ENCODE measurements around the gene ASAP3.

Gene ASAP3

DNA sequence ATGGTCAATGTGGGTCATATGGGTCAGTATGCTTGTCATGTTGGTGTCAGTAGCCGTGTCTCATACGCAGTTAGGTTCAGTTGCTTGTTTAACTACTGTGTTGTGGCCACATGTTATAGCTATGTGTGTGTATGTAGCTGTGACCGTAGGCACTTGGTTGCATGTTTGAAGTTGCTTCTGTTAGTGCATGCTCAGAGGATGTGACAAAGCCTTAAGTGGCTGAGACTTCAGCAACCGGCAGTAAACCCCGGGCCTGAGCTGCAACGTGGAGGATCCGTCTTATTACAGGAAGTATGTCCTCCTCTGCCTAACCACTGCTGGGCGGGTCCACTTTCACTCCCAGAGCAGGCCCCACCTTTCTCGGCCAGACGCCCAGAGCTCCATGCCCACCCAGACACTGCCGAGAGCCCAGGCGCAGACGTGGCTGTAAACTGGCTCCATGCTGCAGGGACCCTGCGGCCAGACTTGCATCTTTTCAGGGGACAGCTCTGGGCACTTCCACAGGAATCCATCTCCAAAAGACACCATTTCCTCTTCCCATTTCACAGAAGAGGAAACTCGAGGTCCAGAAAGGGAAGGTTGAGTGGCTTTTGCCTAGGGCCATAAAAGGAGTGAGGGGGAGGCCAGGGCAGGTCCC, 61.6 kb downstream of the ASAP3 start:
- FAIRE-seq: no peak

DNA sequence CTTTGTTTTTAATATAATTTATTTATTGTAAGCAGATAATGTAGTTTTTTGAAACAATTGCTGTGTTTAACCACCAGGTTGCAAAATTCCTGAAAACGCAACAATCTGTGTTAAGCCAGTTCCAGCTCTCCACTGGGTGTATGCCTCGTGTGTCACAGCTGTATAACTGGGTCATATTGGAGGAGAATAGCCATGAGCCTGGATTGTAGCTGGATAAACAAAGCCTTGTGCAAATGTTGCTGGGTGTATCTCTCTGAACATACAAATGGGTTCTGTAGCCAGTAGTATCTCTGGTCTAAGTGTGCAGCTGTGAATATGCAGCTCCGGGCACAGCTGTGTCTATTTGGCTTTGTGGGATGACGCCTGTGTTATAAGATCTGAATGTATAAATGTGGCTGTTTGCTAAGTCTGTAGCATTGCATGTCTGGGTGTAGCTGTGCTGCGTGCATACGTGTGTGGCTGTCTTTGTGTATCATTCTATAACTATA, 62.2 kb downstream of the ASAP3 start:
- no peak for FAIRE-seq

DNA sequence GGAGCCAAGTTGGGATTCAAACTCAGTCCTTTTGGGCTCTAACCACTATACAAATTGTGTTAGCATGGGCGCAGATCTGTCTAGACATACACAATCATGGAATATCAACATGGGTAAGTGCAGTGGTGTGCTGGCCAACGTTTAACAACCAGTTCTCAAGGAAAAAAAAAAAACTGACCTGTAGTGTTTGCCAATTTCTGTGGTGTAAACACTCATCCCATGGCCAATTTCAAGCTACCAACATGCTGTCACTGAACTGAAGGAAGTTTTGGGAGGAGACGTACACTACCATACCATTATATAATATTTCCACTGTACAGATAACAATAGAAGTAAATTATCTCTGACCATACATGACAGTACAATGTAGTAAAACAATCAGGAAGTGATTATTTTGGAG, 62.6 kb downstream of the ASAP3 start:
- FAIRE-seq: no peak

DNA sequence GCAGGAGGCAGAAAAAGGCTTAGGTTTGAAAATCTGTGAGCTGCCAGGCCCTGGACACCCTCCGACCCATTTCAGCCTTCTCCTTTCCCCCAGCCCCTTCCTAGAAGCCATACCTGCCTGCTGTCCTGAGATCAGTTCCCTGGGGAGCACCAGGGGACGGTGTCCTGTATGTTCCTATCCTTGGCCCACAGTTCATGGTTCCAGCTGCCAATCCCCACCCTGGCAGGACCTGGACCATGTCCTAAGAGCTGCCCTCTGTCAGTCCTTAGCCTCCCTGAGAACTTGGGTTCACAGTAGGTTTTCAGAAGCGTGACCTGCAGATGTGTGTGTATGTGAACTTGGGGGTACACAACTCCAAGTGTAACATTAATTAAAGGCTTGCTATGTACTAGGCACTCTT, 63.2 kb downstream of the ASAP3 start:
- FAIRE-seq: no peak

DNA sequence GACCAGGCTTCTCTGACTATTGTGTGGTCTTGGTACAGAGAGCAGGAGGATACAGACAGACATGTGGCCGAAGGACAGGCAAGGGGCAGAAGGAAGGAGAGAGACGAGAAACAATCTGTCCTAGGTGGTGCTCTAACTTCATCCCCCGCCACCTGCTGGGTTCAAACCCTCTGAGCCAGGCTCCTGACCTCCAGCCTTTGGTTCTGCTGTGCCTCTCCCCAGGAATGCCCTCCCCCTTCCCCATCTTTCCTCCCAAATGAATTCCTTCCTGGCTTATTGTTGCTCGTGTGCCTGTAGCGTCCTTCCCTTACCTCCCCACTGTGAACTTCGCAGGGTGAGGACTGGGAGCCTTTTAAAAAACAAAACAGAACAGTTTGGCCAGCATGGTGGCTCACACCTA, 64.8 kb downstream of the ASAP3 start:
- FAIRE-seq: no peak

DNA sequence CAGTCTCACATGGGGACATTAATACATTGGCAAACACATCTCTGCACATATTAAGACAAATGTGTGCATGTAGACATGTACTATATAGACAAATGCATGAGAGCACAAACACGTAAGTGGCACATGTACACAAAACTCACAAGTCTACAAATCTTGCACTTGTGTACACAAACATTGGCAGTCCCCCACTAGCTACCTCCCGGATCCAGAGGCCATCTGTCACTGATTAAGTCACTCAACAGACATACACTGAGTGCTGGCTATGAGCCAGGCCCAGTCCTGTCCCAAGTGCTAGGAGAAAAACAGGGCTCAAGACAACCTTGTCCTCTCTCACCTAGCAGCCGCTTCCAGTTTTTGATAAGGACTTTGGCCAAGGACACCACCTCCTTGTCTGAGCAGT, 66.4 kb downstream of the ASAP3 start:
- no peak for FAIRE-seq

DNA sequence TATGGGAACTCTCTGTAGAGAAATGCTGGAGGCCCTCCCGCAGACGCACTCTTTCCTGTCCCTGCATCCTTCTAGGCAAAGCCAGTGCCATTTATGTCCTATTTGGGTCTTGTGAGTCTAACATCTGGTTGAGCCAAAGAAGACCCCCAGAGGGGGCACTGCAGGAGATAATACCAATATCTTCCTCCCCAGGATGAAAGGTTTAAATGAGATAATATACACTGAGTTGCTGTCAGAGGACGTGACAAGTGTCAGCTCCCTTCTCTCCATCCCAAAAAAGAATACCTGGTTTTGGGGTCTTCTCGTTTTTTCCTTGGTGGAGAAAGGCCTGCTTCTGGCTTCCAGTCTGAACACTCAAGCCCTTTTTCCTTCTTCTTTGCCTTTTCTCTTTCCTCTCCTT, 67.0 kb downstream of the ASAP3 start:
- FAIRE-seq: no peak

DNA sequence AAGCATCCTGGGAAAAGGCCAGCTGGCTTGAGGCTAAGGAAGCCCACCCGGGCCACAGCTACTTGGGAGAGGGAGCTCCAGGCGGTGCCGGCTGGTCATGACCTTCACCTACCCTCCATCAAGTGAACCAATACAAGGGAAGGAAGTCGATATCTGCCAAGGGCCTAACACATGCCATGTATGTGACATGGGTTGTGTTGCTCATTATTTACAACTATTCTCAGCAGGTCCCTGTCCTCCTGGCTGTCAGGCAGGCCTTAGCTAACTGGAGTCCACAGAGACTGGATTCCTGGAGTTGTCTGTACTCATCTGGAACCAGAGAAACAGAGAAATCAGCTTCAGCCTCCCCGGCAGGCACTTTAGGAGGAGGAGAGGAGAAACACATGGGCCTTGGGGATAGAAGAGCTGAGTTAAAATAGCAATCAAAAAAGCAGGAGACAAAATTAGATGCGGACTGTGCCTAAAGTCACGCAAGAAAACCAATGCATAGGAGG, 75.1 kb downstream of the ASAP3 start:
- FAIRE-seq: no peak

DNA sequence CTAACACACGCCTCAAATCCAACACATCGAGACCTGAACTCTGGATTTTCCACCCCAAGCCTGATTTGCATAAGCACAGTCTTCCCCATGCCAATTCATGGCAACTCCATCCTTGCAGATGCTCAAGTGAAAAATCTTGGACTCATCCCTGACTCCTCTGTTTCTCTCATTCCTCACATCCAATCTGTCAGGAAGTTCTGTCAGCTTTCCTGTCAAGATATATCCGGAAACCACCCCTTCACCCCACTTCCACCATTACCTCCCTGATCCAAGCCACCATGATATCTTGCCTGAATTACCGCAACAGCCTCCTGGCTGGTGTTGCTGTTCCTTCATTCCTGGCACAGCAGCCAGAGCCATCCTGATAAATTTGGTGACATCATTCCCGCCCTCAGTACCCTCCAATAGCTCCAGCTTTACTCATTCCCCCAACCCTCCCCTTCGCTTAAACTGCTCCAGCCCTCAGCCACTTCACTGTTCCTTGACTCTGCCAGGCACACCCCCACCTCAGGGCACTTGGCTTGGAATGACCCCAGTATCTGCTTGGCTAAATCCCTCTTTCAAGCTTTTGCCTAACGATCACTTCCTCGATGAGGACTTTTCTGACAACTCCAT, 76.9 kb downstream of the ASAP3 start:
- FAIRE-seq: no peak

DNA sequence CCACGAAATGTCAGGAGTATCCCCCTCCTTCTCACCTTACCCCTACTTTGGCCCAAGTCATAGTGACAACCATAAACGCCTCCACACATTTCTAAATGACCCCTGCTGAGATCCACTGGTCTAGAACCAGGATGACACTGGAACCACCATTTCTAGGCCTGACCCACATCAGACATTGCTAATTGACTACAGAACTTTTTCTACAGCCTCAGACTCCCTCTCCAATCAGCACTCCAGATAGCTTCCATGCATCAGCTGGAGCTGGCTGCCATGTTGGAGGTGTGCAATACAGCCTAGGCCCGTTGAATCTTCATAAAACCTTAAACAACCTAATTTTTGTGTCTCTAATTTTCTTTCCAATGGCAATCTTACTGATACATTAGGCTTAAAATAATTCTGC, 78.0 kb downstream of the ASAP3 start:
- no peak for FAIRE-seq

DNA sequence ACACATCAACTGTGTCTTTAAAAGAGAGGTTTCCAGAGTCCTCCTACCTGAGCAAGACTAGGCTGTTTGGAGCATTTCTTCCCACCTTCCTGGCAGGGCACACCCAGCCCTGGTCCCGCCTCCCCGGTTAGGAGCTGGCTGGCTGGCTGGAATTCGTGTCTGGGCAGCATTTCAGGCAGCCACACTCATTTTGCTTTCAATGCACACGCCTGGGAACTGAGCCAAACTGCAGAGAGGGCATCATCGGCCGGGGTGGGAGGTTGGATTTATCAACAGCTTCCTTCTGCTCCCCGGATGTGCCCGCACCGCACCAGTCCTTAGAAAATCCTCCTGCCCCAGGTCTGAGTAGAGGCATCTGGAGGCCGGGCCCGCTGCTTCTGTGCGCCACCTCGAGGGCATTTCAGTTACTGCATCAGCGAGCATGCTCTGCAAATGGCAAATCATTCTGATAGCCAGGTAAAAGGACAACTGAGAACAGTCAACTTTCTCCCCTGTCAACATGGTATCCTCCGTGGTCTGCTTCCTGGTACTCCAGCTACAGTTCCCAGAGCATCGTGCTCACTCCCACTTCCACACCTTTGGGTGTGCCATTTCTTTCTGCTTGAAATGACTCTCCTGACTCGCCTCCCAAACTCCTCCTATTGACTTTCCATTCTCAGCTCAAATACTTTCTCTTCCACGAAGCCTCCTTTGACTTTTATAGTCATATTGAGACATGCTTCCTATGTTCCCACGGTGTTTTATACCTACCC, 80.1 kb downstream of the ASAP3 start:
- FAIRE-seq: no peak

DNA sequence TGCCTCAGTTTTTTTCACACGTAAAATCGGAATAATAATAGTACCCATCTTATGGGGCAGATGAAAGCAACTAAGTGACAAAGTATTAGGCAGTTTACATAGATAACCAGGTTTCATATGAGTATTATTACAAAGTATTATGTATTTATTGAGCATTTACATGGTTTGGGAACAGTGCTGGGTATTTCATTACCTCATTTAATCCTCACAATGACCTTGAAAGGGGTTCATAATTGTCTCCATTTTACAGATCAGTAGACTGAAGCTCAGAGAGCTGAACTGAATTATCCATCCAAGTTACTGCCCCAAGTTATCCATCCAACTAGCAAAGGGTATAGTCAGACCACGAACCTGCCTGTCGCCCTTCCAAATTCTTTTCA, 80.6 kb downstream of the ASAP3 start:
- FAIRE-seq: no peak

DNA sequence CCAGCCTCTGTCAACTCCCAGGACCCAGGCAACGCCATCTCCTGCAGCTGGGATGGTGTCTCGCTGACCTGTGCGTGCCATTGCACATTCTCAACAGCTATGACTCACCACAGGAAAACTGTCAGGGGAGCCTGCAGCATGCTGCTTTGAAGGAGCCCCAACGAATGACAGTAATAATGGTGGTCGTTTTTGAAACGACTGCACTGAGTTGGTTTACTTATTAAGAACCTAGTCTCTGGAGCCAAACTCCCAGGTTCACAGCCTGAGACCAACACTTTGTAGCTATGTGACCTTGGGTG, 81.0 kb downstream of the ASAP3 start:
- FAIRE-seq: no peak

DNA sequence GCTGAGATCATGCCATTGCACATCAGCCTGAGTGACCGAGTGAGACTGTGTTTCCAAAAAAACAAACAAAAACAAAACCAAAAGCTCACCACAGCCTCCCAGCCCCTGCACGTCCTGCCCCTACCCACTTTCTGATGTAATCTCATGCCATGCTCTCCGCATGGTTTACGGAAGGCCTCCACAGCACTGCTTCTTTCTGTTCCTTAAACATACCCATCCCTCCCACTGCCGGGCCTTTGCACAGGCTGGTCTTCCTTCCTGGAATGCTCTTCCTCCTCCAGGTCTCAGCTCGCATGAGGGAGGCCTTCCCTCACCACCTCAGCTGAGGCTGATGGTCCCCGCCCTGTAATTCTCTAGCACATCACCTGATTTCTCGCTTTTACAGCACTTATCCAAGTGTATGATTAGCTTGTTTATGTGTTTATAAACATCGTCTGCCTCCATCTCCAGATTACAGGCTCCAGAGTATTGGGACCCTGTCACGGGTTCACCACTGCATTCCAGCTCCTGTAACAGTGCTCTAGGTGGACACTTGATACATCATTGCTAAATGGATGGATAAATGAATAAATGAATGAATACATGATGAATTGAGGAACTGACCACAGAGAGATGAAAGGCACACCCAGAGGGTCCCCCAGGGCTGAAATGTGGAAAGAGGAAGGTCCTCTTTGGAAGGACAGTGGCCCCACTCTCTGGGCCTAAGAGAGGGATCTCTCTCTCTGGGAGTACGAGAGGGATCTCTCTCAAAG, 81.5 kb downstream of the ASAP3 start:
- FAIRE-seq: no peak

DNA sequence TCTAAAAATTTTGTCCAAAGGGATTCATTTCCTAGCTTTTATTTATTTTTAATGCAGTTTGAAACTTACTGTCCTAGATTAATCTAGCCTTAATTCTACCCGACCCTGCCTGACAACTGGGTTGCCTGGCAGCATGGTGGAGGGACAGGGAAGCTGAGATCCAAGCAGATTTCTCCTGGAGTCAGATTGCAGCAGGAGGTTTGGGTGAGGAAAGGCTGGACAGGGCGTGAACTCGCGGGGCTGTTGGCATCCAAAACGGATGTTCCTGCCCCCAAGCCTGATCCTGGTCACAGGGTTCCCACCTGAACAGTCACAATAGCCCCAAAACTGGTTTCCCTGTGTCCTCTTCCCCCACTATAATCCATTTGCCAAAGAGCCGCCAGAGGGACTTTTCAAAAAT, 82.7 kb downstream of the ASAP3 start:
- no peak for FAIRE-seq

DNA sequence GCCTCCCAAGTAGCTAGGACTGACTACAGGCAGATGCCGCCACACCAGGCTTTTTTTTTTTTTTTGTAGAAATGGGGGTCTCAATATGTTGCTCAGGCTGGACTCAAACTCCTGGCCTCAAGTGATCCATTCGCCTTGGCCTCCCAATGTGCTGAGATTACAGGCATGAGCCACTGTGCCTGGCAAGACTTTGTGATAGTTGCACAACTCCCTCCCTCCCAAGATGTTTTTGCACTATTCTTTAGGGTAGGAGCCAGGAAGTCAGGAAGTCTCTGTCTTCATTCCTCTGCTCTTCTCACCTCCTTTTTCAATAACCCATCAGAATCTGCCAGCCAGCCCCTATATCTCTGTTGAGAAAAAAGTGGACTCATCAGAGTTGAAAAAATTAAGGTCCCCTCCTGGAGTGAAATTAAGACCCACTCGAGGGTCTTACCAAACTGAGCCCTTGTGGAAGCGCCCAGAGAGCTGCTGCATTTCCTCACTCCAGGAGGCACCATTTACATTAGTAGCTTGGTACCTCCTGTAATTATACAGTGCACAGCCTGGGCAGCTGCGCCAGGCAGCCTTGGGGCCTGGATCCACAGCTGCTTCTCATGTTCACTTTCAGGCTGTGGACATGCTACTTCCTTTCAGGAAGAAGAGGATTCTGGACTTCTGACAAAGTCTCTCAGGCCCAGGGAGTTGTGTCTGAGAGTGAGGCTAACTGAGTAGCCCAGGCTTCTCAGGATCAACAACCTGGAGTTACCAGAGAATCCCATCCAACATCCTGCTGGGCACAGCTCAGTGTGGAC, 83.5 kb downstream of the ASAP3 start:
- FAIRE-seq: no peak

DNA sequence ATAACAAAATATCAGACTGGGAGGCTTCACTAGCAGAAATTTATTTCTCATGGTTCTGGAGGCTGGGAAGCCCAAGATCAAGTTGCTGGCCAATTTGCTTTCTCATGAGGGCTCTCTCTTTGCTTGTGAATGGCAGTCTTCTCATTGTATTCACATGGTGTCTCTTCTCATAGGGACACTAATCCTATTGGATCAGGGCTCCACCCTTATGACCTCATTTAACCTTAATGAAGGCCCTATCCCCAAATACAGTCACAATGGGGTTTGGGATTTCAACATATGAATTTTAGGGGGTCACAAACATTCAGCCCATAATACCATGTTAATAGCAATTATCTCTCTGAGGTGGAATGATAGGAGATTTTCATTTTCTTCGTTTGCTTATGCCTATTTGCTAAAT, 84.8 kb downstream of the ASAP3 start:
- no peak for FAIRE-seq

DNA sequence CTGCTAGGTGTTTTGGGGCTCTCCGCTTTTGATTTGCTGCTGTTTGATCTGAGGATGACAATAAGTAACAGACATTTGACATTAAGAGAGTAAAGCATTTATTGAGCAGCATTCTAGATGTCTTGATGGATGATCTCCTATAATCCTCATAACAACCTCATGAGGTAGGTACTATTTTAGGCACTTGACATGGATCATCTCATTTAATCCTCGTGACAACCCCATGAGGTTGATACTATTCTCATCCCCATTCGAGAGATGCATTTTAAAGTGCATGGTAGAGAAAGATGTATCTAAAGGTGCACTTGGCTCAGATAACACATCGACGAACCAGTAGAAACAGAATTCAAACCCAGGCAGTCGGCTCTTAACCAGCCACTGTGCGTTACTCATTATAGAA, 86.1 kb downstream of the ASAP3 start:
- no peak for FAIRE-seq

DNA sequence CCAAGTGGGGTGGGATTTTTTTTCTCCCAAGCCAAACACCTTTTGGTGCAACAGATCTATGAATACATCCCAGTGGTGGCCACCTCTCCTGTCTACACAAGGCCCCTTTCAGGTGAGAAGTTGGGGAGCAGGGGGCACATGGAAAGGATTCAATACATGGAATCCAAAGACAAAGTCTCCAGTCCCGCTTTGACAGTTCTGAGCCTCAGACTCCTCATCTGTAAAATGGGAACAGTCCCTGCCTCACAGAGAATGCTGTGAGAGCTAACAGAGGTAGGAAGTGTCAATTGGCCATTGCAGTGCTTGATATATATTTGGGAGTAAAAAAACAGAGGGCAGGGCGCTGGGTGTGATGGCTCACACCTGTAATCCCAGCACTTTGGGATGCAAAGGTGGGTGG, 87.6 kb downstream of the ASAP3 start:
- no peak for FAIRE-seq

DNA sequence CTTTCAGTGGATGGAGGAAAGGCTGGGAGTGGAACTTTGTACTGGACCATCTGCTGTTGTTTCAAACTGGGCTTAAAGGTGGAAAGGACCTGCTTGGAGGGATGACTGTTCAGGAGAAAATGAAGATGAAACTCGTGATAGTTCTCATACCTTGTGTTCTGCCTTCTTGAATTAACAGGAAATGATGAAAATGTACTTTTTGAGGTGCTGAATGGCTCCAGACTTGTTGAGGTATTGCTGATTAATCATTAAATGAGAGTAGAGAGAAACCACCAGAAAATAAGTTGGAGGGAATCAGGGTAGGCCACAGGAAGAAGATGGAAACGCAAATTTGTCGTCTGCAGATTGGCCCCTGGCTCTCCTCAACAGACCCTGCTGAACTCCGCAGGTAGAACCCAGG, 88.1 kb downstream of the ASAP3 start:
- FAIRE-seq: no peak

DNA sequence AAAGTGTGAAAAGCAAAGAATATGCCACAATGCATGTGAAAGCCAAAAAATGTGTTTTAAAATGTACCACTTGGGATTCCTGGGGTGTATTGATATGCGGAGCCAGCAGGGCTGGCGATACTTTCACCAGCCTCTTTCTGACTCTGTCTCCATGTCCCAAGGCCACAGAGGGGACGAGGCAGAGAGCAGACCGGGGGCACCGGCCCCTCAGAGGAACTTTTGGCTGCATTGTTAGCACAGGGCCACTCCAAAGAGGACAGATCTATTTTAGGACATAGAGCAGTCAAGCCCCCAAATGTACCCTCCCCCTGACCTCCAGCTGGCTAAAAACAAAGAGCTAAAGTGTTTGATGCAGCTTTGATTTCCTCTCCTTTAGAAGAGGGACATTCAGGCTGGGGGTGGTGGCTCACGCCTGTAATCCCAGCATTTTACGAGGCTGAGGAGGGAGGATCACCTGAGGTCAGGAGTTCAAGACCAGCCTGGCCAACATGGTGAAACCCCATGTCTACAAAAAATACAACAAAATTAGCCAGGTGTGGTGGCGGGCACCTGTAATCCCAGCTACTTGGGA, 88.7 kb downstream of the ASAP3 start:
- FAIRE-seq: no peak

DNA sequence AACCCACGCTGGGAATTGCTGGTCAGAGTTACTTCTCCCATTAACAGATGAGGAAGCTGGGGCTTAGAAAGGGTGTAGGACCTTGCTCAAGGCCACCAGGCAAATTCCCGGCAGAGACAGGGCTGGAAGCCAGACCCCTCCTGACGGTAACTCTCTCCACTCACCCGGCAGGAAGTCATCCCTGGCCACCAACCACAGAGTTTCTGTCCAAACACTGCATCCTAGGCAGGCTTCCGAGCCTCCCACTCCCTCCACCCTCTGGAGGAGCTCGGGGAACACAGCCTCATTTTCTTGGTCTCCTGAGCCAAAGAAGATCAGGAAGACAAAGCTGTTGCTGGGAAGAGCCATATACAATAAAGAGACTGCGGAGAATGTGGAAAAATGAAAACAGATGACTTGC, 89.3 kb downstream of the ASAP3 start:
- no peak for FAIRE-seq

Measured in colon (tissue), 2 donors.